Measurements from ENCODE around the gene COL4A2. TPM values are rescaled to one million over a fixed set of nuclear protein-coding genes. Genes with fewer than 3 reads are reported as not detected.

COL4A2 gene
- total RNA-seq, 2 experiments from 2014 or later: not detected

- ChIA-PET POLR2A (no interaction called here), CTCF (no interaction called here)
- Mint-ChIP-seq H3K27me3 (peaks cover 24% of the 10 kb centered on the region), H3K36me3 (ENCODE audit: low read depth) (no peaks in the 10 kb centered on the region), H3K27ac (no peak overlapping the region), H3K9me3 (no peaks in the 10 kb centered on the region), H3K4me1 (ENCODE audit: low read depth) (peaks cover 2% of the 10 kb centered on the region), H3K4me3 (no peak overlapping the region)
- ATAC-seq (no peak), DNase-seq (no peak)
- TF ChIP-seq CTCF (IDR thresholded peaks at IDR 0.05): no peak
- intact Hi-C loops (cut with micrococcal nuclease): no loop called here
These were observed 140.7 kb downstream of the COL4A2 start for GRCh38 chr13:110447801-110448200.

- POLR2A ChIA-PET: no interaction called here
- ATAC-seq (no peak), DNase-seq (no peak)
- CTCF ChIA-PET: no interaction called here
- H3K9me3 Mint-ChIP-seq: no peaks in the 10 kb centered on the region
- peaks cover 24% of the 10 kb centered on the region for H3K27me3 Mint-ChIP-seq
- intact Hi-C loops (cut with micrococcal nuclease): no loop called here
- H3K4me1 Mint-ChIP-seq (ENCODE audit: low read depth): peaks cover 2% of the 10 kb centered on the region
- H3K36me3 Mint-ChIP-seq (ENCODE audit: low read depth): no peaks in the 10 kb centered on the region
- no peak for TF ChIP-seq CTCF (IDR thresholded peaks at IDR 0.05)
- no peak overlapping the region for H3K4me3 Mint-ChIP-seq
- no peak overlapping the region for H3K27ac Mint-ChIP-seq
These were observed 141.1 kb downstream of the COL4A2 start for GRCh38 chr13:110448230-110448629.

- no peaks in the 10 kb centered on the region for H3K9me3 Mint-ChIP-seq
- peaks cover 24% of the 10 kb centered on the region for H3K27me3 Mint-ChIP-seq
These were observed 141.6 kb downstream of the COL4A2 start for GRCh38 chr13:110448677-110449076.

GRCh38 chr13:110449219-110450015, 142.3 kb downstream of the COL4A2 start:
- no peak for DNase-seq

More at GRCh38 chr13:110448677-110449076, 141.6 kb downstream of the COL4A2 start:
- H3K4me1 Mint-ChIP-seq (ENCODE audit: low read depth): peaks cover 2% of the 10 kb centered on the region
- no peak overlapping the region for H3K27ac Mint-ChIP-seq
- no peak for TF ChIP-seq CTCF (IDR thresholded peaks at IDR 0.05)
- ChIA-PET CTCF (no interaction called here), POLR2A (no interaction called here)
- ATAC-seq: no peak
- no peak for DNase-seq
- no peak overlapping the region for H3K4me3 Mint-ChIP-seq
- H3K36me3 Mint-ChIP-seq (ENCODE audit: low read depth): no peaks in the 10 kb centered on the region
- intact Hi-C loops (cut with micrococcal nuclease): no loop called here

More at GRCh38 chr13:110449219-110450015, 142.3 kb downstream of the COL4A2 start:
- no peak for TF ChIP-seq CTCF (IDR thresholded peaks at IDR 0.05)
- H3K4me1 Mint-ChIP-seq (ENCODE audit: low read depth): peaks cover 2% of the 10 kb centered on the region
- intact Hi-C loops (cut with micrococcal nuclease): no loop called here
- H3K27ac Mint-ChIP-seq: no peak overlapping the region
- CTCF ChIA-PET: no interaction called here
- peaks cover 21% of the 10 kb centered on the region for H3K27me3 Mint-ChIP-seq
- POLR2A ChIA-PET: no interaction called here
- ATAC-seq: no peak
- H3K9me3 Mint-ChIP-seq: no peaks in the 10 kb centered on the region
- no peaks in the 10 kb centered on the region for H3K36me3 Mint-ChIP-seq (ENCODE audit: low read depth)
- no peak overlapping the region for H3K4me3 Mint-ChIP-seq
